NOMO-1 treated with dmso at 0.1 percent for 144 hours (cell line): ENCODE data around the gene SEBOX.

Experiments
- DNase-seq: peaks from one replicate; lab custom pipeline; 2025; ENCODE audit not compliant: unreplicated experiment; lab: John Stamatoyannopoulos, UW

Gene SEBOX

GRCh38 chr17:28320215-28321061, 44.6 kb downstream of the SEBOX start:
- no peak for DNase-seq

- DNase-seq = no peak
These were observed 45.4 kb downstream of the SEBOX start for GRCh38 chr17:28319598-28319935.

- peak; percentile 97 for DNase-seq
These were observed 46.0 kb downstream of the SEBOX start, which contains the start of gene TMEM97 for GRCh38 chr17:28318759-28319597. Gene TMEM97, plus strand, starts transcription at chr17:28319200. Its CDS starts 40 bp downstream, at chr17:28319240.

GRCh38 chr17:28317966-28318758, 46.8 kb downstream of the SEBOX start:
- DNase-seq = no peak

GRCh38 chr17:28317099-28317965, 47.7 kb downstream of the SEBOX start:
- no peak for DNase-seq

GRCh38 chr17:28315846-28316705, 48.9 kb downstream of the SEBOX start:
- no peak for DNase-seq

GRCh38 chr17:28313841-28314240, 51.2 kb downstream of the SEBOX start:
- DNase-seq = no peak
